GM19099 (cell line): Measurements from ENCODE around the gene TRANK1.

ENCODE experiments used
- POLR2A ChIP-seq: IDR thresholded peaks from 3 replicates; pipeline ENCODE4 v1.6.1; 2011; ENCODE audit warnings: low read depth; ENCODE audit not compliant: insufficient read length; ENCODE audit errors: extremely low read depth

TRANK1 gene

GRCh38 chr3:36964817-36965216 lies 20.0 kb upstream of the TRANK1 start:
- TF ChIP-seq POLR2A = no peak

- no peak for TF ChIP-seq POLR2A
Observed at GRCh38 chr3:36964331-36964730, 19.5 kb upstream of the TRANK1 start.

- TF ChIP-seq POLR2A = no peak
Observed at GRCh38 chr3:36960502-36960901, 15.6 kb upstream of the TRANK1 start.

- no peak for TF ChIP-seq POLR2A
Observed at GRCh38 chr3:36959821-36960220, 15.0 kb upstream of the TRANK1 start.

- TF ChIP-seq POLR2A = no peak
Observed at GRCh38 chr3:36957862-36958686, 13.2 kb upstream of the TRANK1 start.

GRCh38 chr3:36957063-36957462 lies 12.2 kb upstream of the TRANK1 start:
- TF ChIP-seq POLR2A = no peak

GRCh38 chr3:36956155-36956554 lies 11.3 kb upstream of the TRANK1 start:
- TF ChIP-seq POLR2A = no peak

- TF ChIP-seq POLR2A = no peak
Observed at GRCh38 chr3:36954452-36955134, 9.7 kb upstream of the TRANK1 start.

- no peak for TF ChIP-seq POLR2A
Observed at GRCh38 chr3:36945333-36945980, 603 bp upstream of the TRANK1 start.

GRCh38 chr3:36944012-36944640 lies 728 bp downstream of the TRANK1 start:
- no peak for TF ChIP-seq POLR2A

- no peak for TF ChIP-seq POLR2A
Observed at GRCh38 chr3:36943601-36944000, 1.3 kb downstream of the TRANK1 start.

- no peak for TF ChIP-seq POLR2A
Observed at GRCh38 chr3:36942638-36943248, 2.1 kb downstream of the TRANK1 start.

- TF ChIP-seq POLR2A = no peak
Observed at GRCh38 chr3:36941658-36942057, 3.2 kb downstream of the TRANK1 start.

GRCh38 chr3:36941162-36941561 lies 3.7 kb downstream of the TRANK1 start:
- TF ChIP-seq POLR2A = no peak

- no peak for TF ChIP-seq POLR2A
Observed at GRCh38 chr3:36937492-36937891, 7.4 kb downstream of the TRANK1 start.
